Neural cell (in vitro differentiated cells): ENCODE results near the gene FOXO6. TPM values are rescaled to one million over a fixed set of nuclear protein-coding genes. Genes with fewer than 3 reads are reported as not detected.

Experiments
- H2AFZ ChIP-seq: fragments of 200-600, 300-800 bp; sonication (generic), shearing (Covaris generic); 2 replicates; pipeline ENCODE4 v1.6.0; 2014; ENCODE audit warnings: low read depth, mild to moderate bottlenecking, antibody characterized with exemption, low read length, moderate library complexity
- H3F3A ChIP-seq: fragments of 200-600 bp; shearing (Covaris generic); 2 replicates; pipeline ENCODE4 v1.6.1; 2016; ENCODE audit warnings: mild to moderate bottlenecking, moderate library complexity, mixed read lengths, antibody characterized with exemption, low read length; ENCODE audit not compliant: insufficient read depth, poor library complexity, severe bottlenecking
- H3K27ac ChIP-seq: fragments of 200-600, 300-800 bp; sonication (generic), shearing (Covaris generic); 2 replicates; pipeline ENCODE4 v1.5.1; 2014; ENCODE audit warnings: mild to moderate bottlenecking, low read length, moderate library complexity
- H3K27me3 ChIP-seq: fragments of 300-800, 200-600 bp; sonication (generic), shearing (Covaris generic); 2 replicates; pipeline ENCODE4 v1.6.0; 2014; ENCODE audit warnings: mild to moderate bottlenecking, low read depth, low read length, moderate library complexity; ENCODE audit not compliant: insufficient read depth
- H3K36me3 ChIP-seq: fragments of 300-800, 200-600 bp; sonication (generic), shearing (Covaris generic); 2 replicates; pipeline ENCODE4 v1.5.1; 2014; ENCODE audit warnings: mild to moderate bottlenecking, antibody characterized with exemption, low read length, moderate library complexity; ENCODE audit not compliant: insufficient read depth
- H3K4me2 ChIP-seq: fragments of 300-800, 200-600 bp; sonication (generic), shearing (Covaris generic); 2 replicates; pipeline ENCODE4 v1.6.0; 2014; ENCODE audit warnings: mild to moderate bottlenecking, low read length
- H3K4me3 ChIP-seq: fragments of 300-800, 200-600 bp; sonication (generic), shearing (Covaris generic); 2 replicates; pipeline ENCODE4 v1.5.1; 2014; ENCODE audit warnings: mild to moderate bottlenecking, low read length, moderate library complexity
- H3K79me2 ChIP-seq: fragments of 200-600 bp; shearing (Covaris generic); replicated peaks from 2 replicates; pipeline ENCODE4 v1.6.0; 2014; ENCODE audit warnings: mild to moderate bottlenecking, low read length, moderate library complexity; ENCODE audit not compliant: insufficient read depth
- H3K9ac ChIP-seq: fragments of 300-800, 200-600 bp; sonication (generic), shearing (Covaris generic); 2 replicates; pipeline ENCODE4 v1.6.1; 2016; ENCODE audit warnings: mild to moderate bottlenecking, low read length, mixed read lengths
- H3K9me2 ChIP-seq: fragments of 200-600 bp; shearing (Covaris generic); 2 replicates; pipeline ENCODE4 v1.6.1; 2016; ENCODE audit warnings: mild to moderate bottlenecking, low read length, mixed read lengths; ENCODE audit not compliant: insufficient read depth
- H3K9me3 ChIP-seq: fragments of 200-600, 300-800 bp; sonication (generic), shearing (Covaris generic); 2 replicates; pipeline ENCODE4 v1.6.1; 2016; ENCODE audit warnings: mild to moderate bottlenecking, mixed run types, low read length, moderate library complexity, mixed read lengths
- H4K20me1 ChIP-seq: fragments of 200-600 bp; shearing (Covaris generic); 2 replicates; pipeline ENCODE4 v1.6.1; 2016; ENCODE audit warnings: mild to moderate bottlenecking, mixed run types; ENCODE audit not compliant: insufficient read depth
- CTCF ChIP-seq: fragments of 450-650 bp; IDR thresholded peaks from 2 replicates; pipeline ENCODE4 v1.5.1; 2014; ENCODE audit warnings: antibody characterized with exemption, mild to moderate bottlenecking, moderate library complexity; ENCODE audit not compliant: poor library complexity, severe bottlenecking
- EP300 ChIP-seq: fragments of 450-650 bp; conservative IDR thresholded peaks from 2 replicates; pipeline ENCODE4 v1.6.1; 2014; ENCODE audit warnings: antibody characterized with exemption, mild to moderate bottlenecking, moderate library complexity; ENCODE audit not compliant: poor library complexity, severe bottlenecking
- EZH2 ChIP-seq: fragments of 200-600, 300-800 bp; shearing (Covaris generic), sonication (generic); IDR thresholded peaks from 2 replicates; pipeline ENCODE4 v1.6.1; 2014; ENCODE audit warnings: antibody characterized with exemption, low read length, borderline replicate concordance, mild to moderate bottlenecking; ENCODE audit not compliant: insufficient read depth, poor library complexity, severe bottlenecking
- MXI1 ChIP-seq: fragments of 450-650 bp; conservative IDR thresholded peaks from 2 replicates; pipeline ENCODE4 v1.6.1; 2014; ENCODE audit warnings: antibody characterized with exemption, mild to moderate bottlenecking; ENCODE audit not compliant: poor library complexity, severe bottlenecking
- POLR2AphosphoS5 ChIP-seq: IDR thresholded peaks from 2 replicates; pipeline ENCODE4 v1.6.1; 2012
- RAD21 ChIP-seq: fragments of 450-650 bp; conservative IDR thresholded peaks from 2 replicates; pipeline ENCODE4 v1.6.1; 2014; ENCODE audit warnings: antibody characterized with exemption, mild to moderate bottlenecking, moderate library complexity
- REST ChIP-seq: IDR thresholded peaks from 2 replicates; pipeline ENCODE4 v1.6.1; 2012; ENCODE audit warnings: borderline replicate concordance
- SMC3 ChIP-seq: fragments of 450-650 bp; conservative IDR thresholded peaks from 2 replicates; pipeline ENCODE4 v1.6.1; 2014; ENCODE audit warnings: antibody characterized with exemption, mild to moderate bottlenecking, moderate library complexity; ENCODE audit not compliant: poor library complexity
- TAF1 ChIP-seq: IDR thresholded peaks from 2 replicates; pipeline ENCODE4 v1.6.1; 2012; ENCODE audit warnings: low read depth
- polyA plus RNA-seq: library from polyadenylated mRNA; depleted of rRNA; stranded (reverse); fragments of >200 nt; gene quantifications from 2 replicates; pipeline ENCODE4 v1.2.3, GENCODE V29; 2014

The FOXO6 gene
- polyA plus RNA-seq, 1 donor from 2014 or later: 0.59 TPM

- H3K36me3 ChIP-seq: no peaks in the 10 kb centered on the region
- no peak overlapping the region for H3K4me2 ChIP-seq
- no peak overlapping the region for H3K27ac ChIP-seq
- H4K20me1 ChIP-seq: no peaks in the 10 kb centered on the region
- H3K9me3 ChIP-seq: no peaks in the 10 kb centered on the region
- no peak overlapping the region for H2AFZ ChIP-seq
- H3K4me3 ChIP-seq: no peak overlapping the region
- H3F3A ChIP-seq: no peaks in the 10 kb centered on the region
- no peaks in the 10 kb centered on the region for H3K79me2 ChIP-seq
- no peaks in the 10 kb centered on the region for H3K9me2 ChIP-seq
- no peak overlapping the region for H3K9ac ChIP-seq
- no peak for TF ChIP-seq MXI1
- TF ChIP-seq RAD21: no peak
- TF ChIP-seq SMC3: no peak
- no peak for TF ChIP-seq TAF1
- TF ChIP-seq EP300: no peak
- TF ChIP-seq POLR2AphosphoS5: no peak
- TF ChIP-seq CTCF: no peak
- TF ChIP-seq REST: no peak
- no peak for TF ChIP-seq EZH2
- H3K27me3 ChIP-seq: no peaks in the 10 kb centered on the region
Measured at GRCh38 chr1:41318135-41318534, 43.1 kb upstream of the FOXO6 start.

- H2AFZ ChIP-seq: no peak overlapping the region
- H3K9ac ChIP-seq: no peak overlapping the region
- H3K79me2 ChIP-seq: no peaks in the 10 kb centered on the region
- H3K9me3 ChIP-seq: no peaks in the 10 kb centered on the region
- TF ChIP-seq REST: no peak
- TF ChIP-seq MXI1: no peak
- TF ChIP-seq RAD21: no peak
- no peak for TF ChIP-seq SMC3
- TF ChIP-seq POLR2AphosphoS5: no peak
- no peak for TF ChIP-seq EP300
- TF ChIP-seq TAF1: no peak
- no peak for TF ChIP-seq CTCF
- TF ChIP-seq EZH2: no peak
- no peak overlapping the region for H3K27ac ChIP-seq
- no peak overlapping the region for H3K4me2 ChIP-seq
- H3K36me3 ChIP-seq: no peaks in the 10 kb centered on the region
- no peak overlapping the region for H3K4me3 ChIP-seq
- no peaks in the 10 kb centered on the region for H3K9me2 ChIP-seq
- H4K20me1 ChIP-seq: no peaks in the 10 kb centered on the region
- H3K27me3 ChIP-seq: no peaks in the 10 kb centered on the region
- no peaks in the 10 kb centered on the region for H3F3A ChIP-seq
Measured at GRCh38 chr1:41319106-41319755, 42.0 kb upstream of the FOXO6 start.
